Stimulated activated memory B cell treated with anti-CD40 and anti-IgM and Interleukin-4, amounts not matched to agents 10 μg/mL and 1 μg/mL and 100 μg/mL, for 72 hours (primary cell): ENCODE measurements around the gene ABCC9.
A peak's percentile ranks its signal among the peaks of the same experiment; 100 is the strongest.
"Not testable (repeated sequence)": the region's sequence is repeated elsewhere in the genome, so short reads cannot be mapped to it uniquely, and the experiment has no call there.

Experiments used
- ATAC-seq: fragments of 150-1000 bp; cut with Tn5 transposase; 2 replicates; pipeline ENCODE4 v1.10.0; 2021
- H3K27ac Mint-ChIP-seq: one replicate; pipeline ENCODE4 v1.8.0; 2022; ENCODE audit warnings: mild to moderate bottlenecking, mixed read lengths
- H3K27me3 Mint-ChIP-seq: one replicate; pipeline ENCODE4 v1.8.0; 2022; ENCODE audit warnings: mixed read lengths
- H3K36me3 Mint-ChIP-seq: one replicate; pipeline ENCODE4 v1.8.0; 2022; ENCODE audit warnings: mixed read lengths
- H3K4me1 Mint-ChIP-seq: one replicate; pipeline ENCODE4 v1.8.0; 2022; ENCODE audit warnings: mixed read lengths
- H3K4me3 Mint-ChIP-seq: one replicate; pipeline ENCODE4 v1.8.0; 2022; ENCODE audit warnings: mild to moderate bottlenecking, moderate library complexity, mixed read lengths
- H3K9me3 Mint-ChIP-seq: one replicate; pipeline ENCODE4 v1.8.0; 2022; ENCODE audit warnings: mixed read lengths

ABCC9 gene

GRCh38 chr12:21946983-21947382 is 5.8 kb upstream of the ABCC9 start:
- Mint-ChIP-seq H3K27me3 (peaks cover 8% of the 10 kb centered on the region), H3K9me3 (peaks cover 21% of the 10 kb centered on the region), H3K27ac (no peak overlapping the region), H3K4me1 (no peaks in the 10 kb centered on the region), H3K4me3 (no peak overlapping the region), H3K36me3 (no peaks in the 10 kb centered on the region)
- ATAC-seq, result no peak

- no peak overlapping the region for H3K4me3 Mint-ChIP-seq
- no peak for ATAC-seq
- H3K27me3 Mint-ChIP-seq, result peaks cover 26% of the 10 kb centered on the region
- H3K27ac Mint-ChIP-seq, result no peak overlapping the region
- H3K4me1 Mint-ChIP-seq, result no peaks in the 10 kb centered on the region
- peaks cover 12% of the 10 kb centered on the region for H3K9me3 Mint-ChIP-seq
- no peaks in the 10 kb centered on the region for H3K36me3 Mint-ChIP-seq
Observed at GRCh38 chr12:21945002-21945401, 3.8 kb upstream of the ABCC9 start.

- peaks cover 36% of the 10 kb centered on the region for H3K27me3 Mint-ChIP-seq
Observed at GRCh38 chr12:21942377-21942703, 1.1 kb upstream of the ABCC9 start.

GRCh38 chr12:21941506-21942376 is 515 bp upstream of the ABCC9 start:
- peak overlapping the region; percentile 1 for H3K4me3 Mint-ChIP-seq
- peaks cover 2% of the 10 kb centered on the region for H3K9me3 Mint-ChIP-seq
- H3K27me3 Mint-ChIP-seq, result peaks cover 36% of the 10 kb centered on the region
- no peaks in the 10 kb centered on the region for H3K4me1 Mint-ChIP-seq
- no peaks in the 10 kb centered on the region for H3K36me3 Mint-ChIP-seq
- ATAC-seq, result no peak
- H3K27ac Mint-ChIP-seq, result no peak overlapping the region

More at GRCh38 chr12:21942377-21942703, 1.1 kb upstream of the ABCC9 start:
- no peak for ATAC-seq
- no peak overlapping the region for H3K27ac Mint-ChIP-seq
- no peak overlapping the region for H3K4me3 Mint-ChIP-seq
- H3K9me3 Mint-ChIP-seq, result peaks cover 3% of the 10 kb centered on the region
- no peaks in the 10 kb centered on the region for H3K4me1 Mint-ChIP-seq
- H3K36me3 Mint-ChIP-seq, result no peaks in the 10 kb centered on the region

GRCh38 chr12:21939435-21939834 is 1.8 kb downstream of the ABCC9 start:
- H3K36me3 Mint-ChIP-seq, result no peaks in the 10 kb centered on the region
- H3K4me1 Mint-ChIP-seq, result no peaks in the 10 kb centered on the region
- no peak overlapping the region for H3K4me3 Mint-ChIP-seq
- H3K27ac Mint-ChIP-seq, result no peak overlapping the region
- ATAC-seq, result no peak
- peaks cover 36% of the 10 kb centered on the region for H3K27me3 Mint-ChIP-seq
- H3K9me3 Mint-ChIP-seq, result no peaks in the 10 kb centered on the region

- H3K27me3 Mint-ChIP-seq, result peaks cover 36% of the 10 kb centered on the region
- H3K9me3 Mint-ChIP-seq, result no peaks in the 10 kb centered on the region
- no peak overlapping the region for H3K4me3 Mint-ChIP-seq
- no peak for ATAC-seq
- no peak overlapping the region for H3K27ac Mint-ChIP-seq
- H3K36me3 Mint-ChIP-seq, result no peaks in the 10 kb centered on the region
- H3K4me1 Mint-ChIP-seq, result no peaks in the 10 kb centered on the region
Observed at GRCh38 chr12:21938879-21939278, 2.3 kb downstream of the ABCC9 start.

GRCh38 chr12:21934173-21934572 is 7.1 kb downstream of the ABCC9 start:
- H3K27me3 Mint-ChIP-seq, result peaks cover 2% of the 10 kb centered on the region
- H3K36me3 Mint-ChIP-seq, result no peaks in the 10 kb centered on the region
- H3K4me1 Mint-ChIP-seq, result no peaks in the 10 kb centered on the region
- H3K4me3 Mint-ChIP-seq, result no peak overlapping the region
- no peaks in the 10 kb centered on the region for H3K9me3 Mint-ChIP-seq
- no peak overlapping the region for H3K27ac Mint-ChIP-seq
- ATAC-seq, result no peak

- Mint-ChIP-seq H3K9me3 (no peaks in the 10 kb centered on the region), H3K27me3 (no peaks in the 10 kb centered on the region), H3K27ac (no peak overlapping the region), H3K4me1 (no peaks in the 10 kb centered on the region), H3K36me3 (no peaks in the 10 kb centered on the region), H3K4me3 (no peak overlapping the region)
- no peak for ATAC-seq
Observed at GRCh38 chr12:21933656-21934055, 7.6 kb downstream of the ABCC9 start.

- H3K27ac Mint-ChIP-seq, H3K36me3 Mint-ChIP-seq, H3K4me1 Mint-ChIP-seq, H3K4me3 Mint-ChIP-seq, H3K27me3 Mint-ChIP-seq, ATAC-seq, H3K9me3 Mint-ChIP-seq: not testable (repeated sequence)
Observed at GRCh38 chr12:21929972-21930371, 11.3 kb downstream of the ABCC9 start.

- no peak overlapping the region for H3K4me3 Mint-ChIP-seq
- no peaks in the 10 kb centered on the region for H3K4me1 Mint-ChIP-seq
- H3K9me3 Mint-ChIP-seq, result no peaks in the 10 kb centered on the region
- no peak for ATAC-seq
- no peaks in the 10 kb centered on the region for H3K27me3 Mint-ChIP-seq
- no peaks in the 10 kb centered on the region for H3K36me3 Mint-ChIP-seq
- H3K27ac Mint-ChIP-seq, result no peak overlapping the region
Observed at GRCh38 chr12:21925296-21925913, 15.8 kb downstream of the ABCC9 start.

- H3K27ac Mint-ChIP-seq, result no peak overlapping the region
- ATAC-seq, result no peak
- H3K36me3 Mint-ChIP-seq, result no peaks in the 10 kb centered on the region
- H3K27me3 Mint-ChIP-seq, result no peaks in the 10 kb centered on the region
- H3K9me3 Mint-ChIP-seq, result no peaks in the 10 kb centered on the region
- H3K4me1 Mint-ChIP-seq, result no peaks in the 10 kb centered on the region
- H3K4me3 Mint-ChIP-seq, result no peak overlapping the region
Observed at GRCh38 chr12:21921436-21921835, 19.8 kb downstream of the ABCC9 start.

GRCh38 chr12:21918456-21918855 is 22.8 kb downstream of the ABCC9 start:
- no peaks in the 10 kb centered on the region for H3K4me1 Mint-ChIP-seq
- no peaks in the 10 kb centered on the region for H3K36me3 Mint-ChIP-seq
- H3K4me3 Mint-ChIP-seq, result no peak overlapping the region
- no peak overlapping the region for H3K27ac Mint-ChIP-seq
- ATAC-seq, result no peak
- H3K27me3 Mint-ChIP-seq, result no peaks in the 10 kb centered on the region
- H3K9me3 Mint-ChIP-seq, result no peaks in the 10 kb centered on the region

GRCh38 chr12:21913823-21914222 is 27.4 kb downstream of the ABCC9 start:
- no peaks in the 10 kb centered on the region for H3K9me3 Mint-ChIP-seq
- H3K4me1 Mint-ChIP-seq, result no peaks in the 10 kb centered on the region
- H3K36me3 Mint-ChIP-seq, result no peaks in the 10 kb centered on the region
- no peak overlapping the region for H3K4me3 Mint-ChIP-seq
- H3K27me3 Mint-ChIP-seq, result no peaks in the 10 kb centered on the region
- no peak overlapping the region for H3K27ac Mint-ChIP-seq
- no peak for ATAC-seq

GRCh38 chr12:21912318-21912717 is 28.9 kb downstream of the ABCC9 start:
- no peaks in the 10 kb centered on the region for H3K27me3 Mint-ChIP-seq
- ATAC-seq, result no peak
- H3K4me3 Mint-ChIP-seq, result no peak overlapping the region
- H3K4me1 Mint-ChIP-seq, result no peaks in the 10 kb centered on the region
- no peaks in the 10 kb centered on the region for H3K9me3 Mint-ChIP-seq
- H3K27ac Mint-ChIP-seq, result no peak overlapping the region
- no peaks in the 10 kb centered on the region for H3K36me3 Mint-ChIP-seq

- H3K27me3 Mint-ChIP-seq, result no peaks in the 10 kb centered on the region
Observed at GRCh38 chr12:21911832-21912231, 29.4 kb downstream of the ABCC9 start.

GRCh38 chr12:21910657-21911056 is 30.6 kb downstream of the ABCC9 start:
- no peaks in the 10 kb centered on the region for H3K36me3 Mint-ChIP-seq
- H3K9me3 Mint-ChIP-seq, result no peaks in the 10 kb centered on the region
- no peaks in the 10 kb centered on the region for H3K4me1 Mint-ChIP-seq
- ATAC-seq, result no peak
- H3K27me3 Mint-ChIP-seq, result no peaks in the 10 kb centered on the region
- no peak overlapping the region for H3K27ac Mint-ChIP-seq
- H3K4me3 Mint-ChIP-seq, result no peak overlapping the region

More at GRCh38 chr12:21911832-21912231, 29.4 kb downstream of the ABCC9 start:
- ATAC-seq, result no peak
- Mint-ChIP-seq H3K4me1 (no peaks in the 10 kb centered on the region), H3K36me3 (no peaks in the 10 kb centered on the region), H3K4me3 (no peak overlapping the region), H3K9me3 (no peaks in the 10 kb centered on the region), H3K27ac (no peak overlapping the region)
